SKM-1 (cell line): Measurements from ENCODE around the gene NHS.
"Not testable (repeated sequence)": the region's sequence is repeated elsewhere in the genome, so short reads cannot be mapped to it uniquely, and the experiment has no call there.

ENCODE experiments used
- DNase-seq: peaks from one replicate; lab custom pipeline; 2025; ENCODE audit not compliant: unreplicated experiment; lab: John Stamatoyannopoulos, UW

Gene NHS

DNA sequence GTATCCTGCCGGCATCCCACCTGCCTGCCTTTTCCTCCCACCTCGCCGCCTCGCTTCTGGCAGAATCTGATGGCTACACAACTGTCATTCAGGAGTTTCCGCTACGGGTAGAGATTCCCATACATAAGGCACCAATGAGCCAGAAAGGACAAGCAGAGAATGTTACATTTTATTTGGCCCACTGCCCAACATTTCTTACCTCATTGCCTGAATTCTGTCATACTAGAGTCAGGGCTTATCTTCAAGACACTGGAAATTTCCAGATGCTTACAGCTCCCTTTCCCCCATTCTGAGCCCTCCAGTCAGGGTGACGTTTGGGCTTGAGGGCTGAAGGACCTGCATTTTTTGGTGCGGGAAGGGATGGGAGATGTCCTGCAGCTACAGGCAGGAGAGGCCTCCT is 113.0 kb downstream of the NHS start:
- no peak for DNase-seq

DNA sequence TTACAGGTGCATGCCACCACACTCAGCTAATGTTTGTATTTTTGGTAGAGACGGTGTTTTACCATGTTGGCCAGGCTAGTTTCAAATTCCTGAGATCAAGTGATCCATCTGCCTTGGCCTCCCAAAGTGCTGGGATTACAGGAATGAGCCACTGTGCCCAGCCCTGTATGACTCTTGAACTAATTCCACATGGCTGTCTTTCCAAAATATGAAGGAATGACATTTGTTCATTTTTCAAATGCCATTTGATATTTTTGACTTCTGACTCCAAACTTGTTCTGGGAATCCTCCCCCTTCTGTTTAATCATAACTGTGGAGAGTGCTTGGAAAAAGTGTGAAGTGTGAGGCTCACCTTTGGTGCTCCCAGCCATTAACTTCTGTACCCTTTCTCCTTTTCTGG is 119.2 kb downstream of the NHS start:
- DNase-seq = no peak

DNA sequence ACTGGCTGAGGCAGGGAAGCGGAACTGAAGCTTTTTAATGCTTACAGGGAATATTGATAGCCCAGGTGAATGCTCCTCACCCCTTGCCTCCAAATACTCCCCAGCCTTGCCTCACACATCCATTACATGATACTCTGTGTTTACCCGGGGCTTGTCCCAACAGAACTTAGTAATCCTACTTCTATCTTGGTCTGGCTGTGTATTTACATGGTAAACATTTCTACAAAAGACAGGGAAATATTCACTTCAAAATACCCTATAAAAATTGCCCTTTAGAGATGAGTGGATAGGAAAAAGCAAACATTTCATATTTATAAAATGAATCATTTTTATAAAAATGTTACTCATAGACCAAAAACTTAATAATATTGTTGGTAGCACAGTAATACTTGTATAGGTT is 120.1 kb downstream of the NHS start:
- DNase-seq = no peak

DNA sequence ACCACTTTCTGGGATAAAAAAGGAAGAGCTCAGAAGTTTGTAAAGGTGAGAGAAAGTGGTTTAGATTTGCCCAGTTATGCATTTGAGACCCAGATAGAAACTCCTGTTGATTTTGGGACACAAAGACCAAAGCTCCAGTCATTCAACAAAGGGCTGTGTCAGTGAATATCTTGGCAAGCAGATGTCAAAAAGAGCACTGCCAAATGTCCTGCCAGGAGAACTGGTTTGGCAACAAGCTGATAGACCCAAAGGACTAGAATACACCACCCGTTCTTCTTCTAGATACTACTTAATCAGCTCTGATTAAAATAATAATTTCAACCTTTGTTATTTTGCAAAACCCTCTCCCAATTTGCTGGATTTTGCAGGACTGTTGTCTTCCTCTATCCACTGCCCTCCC is 121.4 kb downstream of the NHS start:
- DNase-seq = no peak

DNA sequence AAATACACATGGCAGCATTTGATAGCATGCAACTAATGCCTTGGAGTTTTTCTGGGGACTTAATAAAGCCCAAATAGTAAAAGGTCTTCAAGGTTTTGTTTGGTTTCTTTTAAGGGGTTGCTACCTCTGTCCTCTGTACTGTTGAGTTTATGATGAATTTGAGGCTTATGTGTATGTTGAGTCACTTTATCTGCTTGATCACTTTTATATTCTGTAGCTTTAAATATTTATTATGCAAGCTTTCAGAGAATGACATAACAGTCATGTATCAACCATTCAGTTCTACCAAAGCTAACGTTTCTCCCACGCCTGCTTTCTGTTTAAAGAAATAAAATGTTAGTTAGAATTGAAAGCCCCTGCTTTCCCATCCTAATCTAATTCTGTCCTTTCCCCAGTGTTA is 122.2 kb downstream of the NHS start:
- no peak for DNase-seq

DNA sequence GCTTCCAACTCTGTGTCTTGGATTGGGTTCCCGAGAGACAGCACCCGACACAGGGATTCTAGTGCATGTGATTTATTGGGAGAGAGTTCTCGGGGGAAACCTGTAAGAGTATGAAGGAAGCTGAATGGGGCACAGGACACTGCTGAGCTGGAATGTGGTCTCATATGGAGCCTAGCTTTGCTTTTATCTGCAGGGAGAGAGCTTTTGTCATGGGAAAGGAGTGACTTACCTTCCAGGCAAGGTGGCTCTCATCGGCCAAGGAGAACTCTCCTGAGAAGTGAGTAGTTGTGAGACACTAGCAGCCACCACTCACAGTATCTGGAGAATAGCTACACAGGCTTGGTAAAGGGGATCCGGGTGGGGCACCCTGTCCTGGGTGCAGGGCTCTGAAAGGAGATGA is 124.5 kb downstream of the NHS start:
- no peak for DNase-seq

DNA sequence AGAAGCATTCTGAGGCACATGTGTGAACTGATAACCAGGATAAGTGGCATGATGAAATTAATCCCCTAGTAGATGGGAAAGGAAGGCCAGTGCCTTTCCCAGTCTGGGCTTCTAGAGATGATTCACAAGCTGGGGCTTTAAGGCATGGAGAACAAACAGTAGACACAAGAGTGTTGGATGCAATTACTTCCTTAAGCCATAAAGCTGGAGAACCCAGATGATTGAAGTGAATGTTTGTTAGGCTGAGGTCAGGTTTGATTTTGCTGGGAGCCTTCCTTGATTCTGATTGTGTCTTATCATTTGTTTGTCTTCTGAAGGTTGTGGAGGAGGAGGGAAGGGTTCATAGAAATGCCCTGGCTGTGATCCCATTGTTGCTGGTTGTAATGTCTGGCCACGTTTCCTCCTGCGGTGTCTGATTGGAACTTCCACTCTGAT is 125.2 kb downstream of the NHS start:
- no peak for DNase-seq

DNA sequence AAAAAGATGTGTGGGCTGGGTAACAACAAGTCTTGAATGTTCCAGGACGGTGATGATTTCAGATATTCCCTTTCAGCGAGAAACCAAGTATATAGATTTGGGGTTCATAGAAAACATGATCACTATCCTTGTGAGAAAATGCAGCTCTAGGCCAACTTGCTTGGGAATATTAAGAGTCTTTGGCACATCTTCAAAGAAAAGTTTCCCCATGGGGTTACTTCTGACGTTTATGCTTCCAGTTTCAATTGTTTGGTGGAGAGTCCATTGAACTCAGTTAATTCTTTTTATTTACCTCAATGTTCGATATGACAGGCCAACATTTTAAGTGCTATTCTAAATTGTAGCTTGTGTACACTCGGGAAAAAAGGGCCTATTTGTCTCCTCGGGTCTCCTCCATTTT is 126.7 kb downstream of the NHS start:
- DNase-seq = no peak

DNA sequence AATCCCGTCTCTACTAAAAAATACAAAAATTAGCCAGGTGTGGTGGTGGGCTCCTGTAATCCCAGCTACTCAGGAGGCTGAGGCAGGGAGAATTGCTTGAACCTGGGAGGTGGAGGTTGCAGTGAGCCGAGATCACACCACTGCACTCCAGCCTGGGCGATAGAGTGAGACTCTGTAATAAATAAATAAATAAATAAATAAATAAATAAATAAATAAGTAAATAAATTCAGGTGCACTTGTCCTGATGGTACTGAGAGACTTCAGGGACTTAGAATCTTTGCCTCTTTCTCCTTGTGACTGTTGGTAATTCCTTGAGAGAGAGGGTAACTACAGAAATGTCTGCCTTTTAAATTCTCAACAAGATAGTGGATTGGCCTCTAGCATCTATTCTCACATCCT is 131.4 kb downstream of the NHS start:
- not testable (repeated sequence) for DNase-seq

DNA sequence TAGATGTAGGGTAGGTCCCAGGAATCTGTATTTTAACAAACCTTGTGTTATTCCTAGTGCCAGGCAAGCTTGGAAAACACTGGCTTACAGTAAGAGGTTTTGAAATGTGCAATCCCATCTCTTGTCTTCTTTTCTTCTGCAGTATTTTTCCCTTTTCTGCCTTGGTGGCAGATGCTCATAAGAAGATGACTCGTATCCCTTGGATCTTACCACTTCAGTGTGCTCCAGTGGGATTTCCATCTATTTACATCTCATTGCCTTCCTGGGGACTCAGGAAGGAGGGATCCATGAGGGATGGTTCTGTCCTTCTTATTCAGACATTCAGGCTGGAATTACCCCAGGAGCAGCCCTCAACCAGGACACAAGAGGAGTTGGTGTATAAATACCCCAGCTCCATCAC is 136.6 kb downstream of the NHS start:
- DNase-seq = no peak

DNA sequence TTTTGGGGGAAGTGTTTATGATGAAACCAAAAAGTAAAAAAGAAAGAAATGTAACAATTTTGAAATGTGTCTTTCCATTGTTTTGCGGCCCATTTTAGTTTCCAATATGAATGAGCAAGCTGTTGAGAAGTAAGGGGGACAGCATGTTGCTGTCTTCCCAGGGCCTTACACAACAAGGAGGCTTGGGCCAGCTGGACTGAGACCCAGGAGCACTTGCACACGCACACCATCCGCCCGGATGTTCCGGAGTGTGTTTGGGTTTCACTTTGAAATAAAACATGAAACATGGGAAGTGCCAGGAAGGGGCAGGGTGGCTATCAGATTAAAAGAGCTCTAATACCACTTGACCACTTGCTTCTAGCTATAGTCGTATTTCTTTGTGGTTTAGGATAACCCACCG is 144.4 kb downstream of the NHS start:
- no peak for DNase-seq

DNA sequence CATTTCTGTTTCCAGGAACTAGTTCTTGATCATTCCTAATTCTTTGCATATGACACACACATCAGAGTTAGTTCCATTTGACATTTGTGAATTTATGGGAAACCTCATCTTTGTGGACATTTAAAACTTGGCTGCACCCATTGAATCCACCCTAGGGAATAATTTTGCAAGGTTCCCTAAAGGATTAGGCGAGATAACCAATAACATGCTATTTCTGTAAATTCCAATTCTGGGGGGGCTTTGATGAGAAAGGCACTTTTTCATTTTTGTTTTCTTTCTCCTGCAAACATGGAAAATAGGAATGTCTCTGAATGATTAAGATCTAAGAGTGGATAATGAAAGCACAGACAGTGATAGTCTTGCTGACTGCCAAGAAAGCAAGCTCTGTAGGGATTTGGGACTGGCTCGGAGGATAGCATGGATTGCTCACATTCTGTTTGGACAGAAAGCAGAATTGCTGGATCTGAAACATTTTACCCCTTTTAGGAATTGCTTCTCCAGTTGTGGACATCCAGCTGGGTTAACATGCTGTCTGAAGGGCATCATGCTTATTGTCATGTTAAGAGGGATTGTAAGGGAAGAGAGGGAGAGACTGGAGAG is 145.1 kb downstream of the NHS start:
- DNase-seq = no peak

DNA sequence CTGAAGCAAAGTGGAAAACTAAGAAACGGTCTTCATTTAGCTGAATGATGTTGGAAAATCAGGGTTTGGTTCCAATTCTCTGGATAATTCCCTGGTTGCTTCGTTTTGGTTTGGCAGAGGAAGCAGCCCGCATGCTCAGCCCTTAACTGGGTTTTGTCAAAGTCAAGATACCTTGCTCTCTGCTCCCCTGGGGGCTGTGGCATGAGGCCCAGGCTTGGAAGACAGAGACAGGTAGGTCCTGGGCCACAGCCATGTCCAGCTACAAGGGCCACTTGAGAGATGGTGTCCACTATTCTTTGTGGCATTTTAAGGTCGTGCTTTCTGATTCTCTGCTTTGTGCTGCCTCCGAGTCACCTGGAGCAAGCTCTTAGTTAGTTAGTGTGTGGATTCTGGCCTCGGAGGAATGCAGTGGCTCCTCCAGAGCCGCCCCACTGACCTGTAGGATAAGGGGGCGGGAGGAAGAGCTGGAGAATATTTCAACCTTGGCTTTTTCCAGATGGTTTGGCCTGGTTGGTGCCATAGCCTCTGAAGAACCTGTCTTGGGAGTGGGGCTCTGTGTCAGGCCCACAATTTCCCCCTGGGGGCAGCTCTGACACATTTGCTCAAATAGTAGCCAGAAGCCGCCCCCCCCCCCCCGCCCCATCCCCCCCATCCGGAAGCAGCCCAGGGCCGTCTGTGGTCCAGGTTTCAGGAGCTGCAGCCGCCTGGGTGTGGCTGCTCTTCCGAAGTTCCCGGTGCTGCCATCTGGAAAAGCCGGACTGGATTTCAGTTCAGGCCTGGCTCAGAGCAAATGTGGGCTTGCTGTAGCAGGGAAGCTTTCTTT is 147.1 kb downstream of the NHS start:
- DNase-seq = no peak

DNA sequence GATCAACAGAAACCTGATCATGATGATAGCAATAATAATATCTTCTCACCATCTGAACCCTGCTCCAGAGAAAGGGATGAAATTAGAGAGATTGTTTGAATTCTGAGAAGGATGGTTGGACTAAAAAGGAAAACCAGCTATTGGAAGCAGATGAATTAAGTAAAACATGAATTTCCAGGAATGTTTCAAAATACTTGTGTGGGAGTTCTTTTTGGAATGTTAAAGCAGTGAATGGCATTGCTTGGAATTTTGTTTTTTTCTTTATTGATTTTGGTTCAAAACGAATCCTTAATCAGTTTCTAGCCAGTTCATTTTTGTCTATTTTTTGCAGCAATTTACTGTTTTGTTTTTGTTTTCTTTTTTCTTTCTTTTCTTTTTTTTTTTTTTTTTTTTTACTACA is 150.3 kb downstream of the NHS start:
- DNase-seq = no peak

DNA sequence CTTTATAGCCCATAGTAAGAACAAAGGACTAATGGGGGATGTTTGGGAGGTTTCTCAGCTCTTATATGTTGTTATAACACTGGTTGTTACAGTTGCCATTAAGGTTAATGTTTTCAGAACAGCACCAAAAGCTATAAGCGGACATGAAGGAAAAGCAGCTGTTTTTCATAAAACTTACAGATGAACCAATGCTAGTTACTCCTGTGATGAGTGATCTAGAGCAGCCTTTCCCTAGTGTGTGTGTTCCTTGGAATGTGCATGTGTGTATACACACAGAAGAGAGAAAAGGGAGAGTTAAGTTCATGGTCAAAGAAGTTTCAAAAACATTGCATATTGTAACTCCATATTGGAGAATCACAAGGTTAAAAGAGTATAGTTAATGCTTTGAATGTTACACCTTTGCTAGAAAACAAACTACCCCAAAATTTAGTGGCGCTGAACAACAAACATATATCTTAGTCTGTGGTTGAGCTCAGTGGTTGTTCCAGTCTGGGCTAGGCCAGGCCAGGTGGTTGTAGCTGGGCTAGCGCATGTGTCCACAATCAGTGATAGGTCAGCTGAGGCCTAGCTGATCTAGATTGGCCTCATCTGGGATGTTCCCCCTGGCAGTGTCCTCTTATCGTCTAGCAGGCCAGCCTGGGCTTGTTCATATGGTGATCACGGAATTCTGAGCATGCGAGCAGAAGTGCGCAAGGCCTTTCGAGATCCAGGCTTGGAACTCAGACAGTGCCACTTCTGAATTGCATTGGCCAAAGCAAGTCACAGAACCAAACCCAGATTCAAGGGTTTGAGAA is 151.0 kb downstream of the NHS start:
- DNase-seq = no peak

DNA sequence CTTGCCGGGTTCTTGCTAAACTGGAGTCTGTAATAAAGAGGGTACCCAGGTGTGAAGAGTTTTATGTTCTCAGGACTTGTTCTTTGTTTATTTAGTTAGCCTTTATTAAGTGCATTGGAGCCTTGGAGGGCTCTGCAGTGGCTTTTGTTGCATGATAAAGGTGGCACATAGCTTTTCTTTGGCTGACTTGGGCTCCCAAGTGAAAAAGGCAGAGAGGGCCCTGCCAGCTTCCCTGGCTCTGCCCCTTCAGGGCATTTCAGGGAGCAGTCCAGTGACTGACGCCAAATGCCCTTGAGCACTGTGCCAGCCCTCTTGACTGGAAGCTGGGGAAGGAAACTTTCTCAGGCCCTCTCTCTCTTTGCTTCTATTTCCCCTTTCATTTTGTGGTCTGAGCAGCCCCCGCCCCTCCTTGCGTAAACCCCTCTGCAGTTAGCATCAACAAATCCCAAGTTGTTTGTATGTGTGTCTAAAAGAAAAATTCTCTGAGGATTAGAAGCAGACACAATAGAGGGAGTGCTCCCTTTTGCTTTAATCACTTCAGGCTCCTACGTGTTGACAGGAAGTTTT is 152.2 kb downstream of the NHS start:
- DNase-seq = peak; percentile 2

DNA sequence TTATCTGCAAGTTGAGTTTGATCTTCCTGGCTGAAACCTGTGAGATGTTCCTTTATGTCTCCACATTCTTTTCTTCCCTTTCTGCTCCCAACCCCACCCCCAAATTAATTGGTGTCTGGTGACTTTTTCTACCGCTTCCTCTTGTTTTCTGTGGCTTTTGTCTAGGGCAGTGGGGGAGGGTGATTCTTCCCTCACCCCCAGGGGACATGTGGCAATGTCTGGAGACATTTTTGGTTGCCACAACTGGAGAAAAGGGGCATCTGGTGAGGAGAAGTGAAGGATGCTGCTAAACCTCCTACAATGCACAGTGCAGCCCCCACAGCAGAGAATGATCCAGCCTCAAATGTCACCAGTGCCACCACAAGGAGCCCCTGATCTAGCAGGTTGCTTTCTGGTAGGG is 152.9 kb downstream of the NHS start:
- peak; percentile 30 for DNase-seq

DNA sequence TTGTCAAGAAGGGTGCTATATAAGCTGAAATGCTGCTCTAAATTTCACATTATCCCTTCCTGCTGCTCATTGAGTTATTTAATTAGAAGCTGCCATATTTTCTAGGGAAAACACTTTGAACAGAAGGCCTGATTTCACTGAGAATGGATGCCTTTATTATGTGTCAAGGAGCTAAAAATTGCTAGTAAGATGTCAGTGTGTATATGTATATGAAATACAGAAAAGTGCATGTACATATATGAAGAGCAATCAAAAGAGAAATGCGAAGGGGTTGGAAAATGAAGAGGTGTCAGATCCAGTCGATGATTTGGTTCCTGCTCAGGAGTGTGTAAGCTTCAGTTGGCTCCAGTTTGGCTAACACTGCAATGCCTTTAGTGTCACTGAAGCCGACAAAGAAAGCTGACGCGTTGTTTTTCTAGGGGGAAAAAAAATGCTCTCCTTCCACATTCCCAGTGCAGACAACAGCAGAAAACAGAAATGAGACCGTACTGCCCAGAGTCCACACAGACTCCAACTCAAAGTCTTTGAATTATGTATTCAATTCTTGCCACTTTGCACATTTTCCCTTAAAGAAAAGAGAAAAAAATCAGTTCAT is 154.2 kb downstream of the NHS start:
- no peak for DNase-seq

DNA sequence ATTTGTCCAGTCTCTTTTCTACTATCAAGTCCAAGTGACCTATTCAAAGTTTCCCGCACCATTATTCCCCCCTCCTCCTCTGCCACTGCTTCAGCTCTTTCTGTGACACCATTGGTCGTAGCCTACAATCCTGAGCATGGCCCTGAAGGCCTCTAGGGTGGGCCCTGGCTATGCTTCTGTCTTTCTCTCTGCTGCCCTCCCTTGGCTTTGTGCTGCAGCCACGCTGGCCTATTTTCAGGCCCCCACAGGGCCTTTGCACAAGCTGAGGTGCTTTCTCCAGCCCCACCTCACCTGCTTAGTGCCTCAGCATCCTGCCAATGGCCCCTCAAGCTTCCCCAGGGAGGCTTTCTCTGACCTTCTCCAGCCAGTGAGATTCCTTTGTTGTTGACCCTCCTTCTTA is 156.5 kb downstream of the NHS start:
- DNase-seq = no peak

DNA sequence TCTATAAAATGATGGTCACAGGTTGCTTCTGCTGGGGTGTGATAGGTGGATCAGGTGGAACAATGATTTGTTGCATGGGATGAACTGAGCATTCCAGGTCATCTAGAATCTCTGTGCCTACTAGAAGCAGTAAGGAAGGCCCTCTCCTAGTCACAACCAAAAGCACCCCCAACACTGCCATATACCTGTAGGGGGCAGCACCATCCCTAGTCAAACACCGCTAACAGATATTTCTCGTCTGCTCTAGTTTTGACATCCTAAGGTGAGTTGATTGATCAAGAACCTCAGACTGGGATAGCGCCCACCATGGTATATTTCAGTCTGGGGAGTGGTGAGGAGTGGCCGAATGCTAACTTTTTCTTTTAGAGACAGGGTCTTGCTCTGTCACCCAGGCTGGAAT is 160.2 kb downstream of the NHS start:
- peak; percentile 6 for DNase-seq

DNA sequence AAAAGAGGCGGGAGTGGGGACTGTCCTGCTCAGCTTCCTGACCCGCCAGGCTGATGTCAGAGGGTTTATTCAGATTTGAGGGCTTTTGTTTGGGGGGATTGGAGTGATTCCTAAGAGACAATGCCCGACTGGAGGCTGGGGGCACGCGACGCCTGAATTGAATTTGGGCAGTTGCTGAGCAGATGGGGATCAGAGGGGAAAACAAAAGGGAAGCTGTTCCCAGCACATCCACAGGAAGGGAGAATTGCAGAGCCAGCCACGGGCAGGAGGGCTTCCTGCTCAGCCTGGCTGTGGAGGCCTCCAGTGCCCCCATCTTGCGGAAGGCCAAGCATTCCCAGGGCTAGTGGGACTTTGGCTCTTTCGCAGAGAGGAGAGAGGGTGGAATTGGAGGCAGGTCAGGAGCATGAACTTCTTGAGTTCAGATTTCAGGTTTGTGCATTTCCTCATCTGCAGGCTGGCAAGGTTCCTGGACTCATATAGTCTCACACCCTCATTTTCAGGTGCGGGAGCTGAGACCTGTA is 162.8 kb downstream of the NHS start:
- no peak for DNase-seq
